ENCODE measurements around the gene NME5. TPM values are rescaled to one million over a fixed set of nuclear protein-coding genes. Genes with fewer than 3 reads are reported as not detected.

Gene NME5
- total RNA-seq, 8 experiments from 2014 or later = 1.7 to 26.2 (median 5.1) TPM; not detected in 1

Other genes starting within 250 kb of the NME5 start
- gene PKD2L2, start 250.0 kb downstream of the NME5 start, total RNA-seq = 1 to 10 TPM in 2 of 8 experiments, under 1 TPM in 6; 0.14 to 1.1 (median 0.47) TPM
- 10 to 100 TPM; 12.2 to 32.8 (median 23.9) TPM for gene FAM13B, start 106.3 kb downstream of the NME5 start, total RNA-seq
- under 1 TPM in 4 of 8 experiments, not detected in 4; 0.16 to 0.95 (median 0.54) TPM for gene WNT8A, start 55.4 kb downstream of the NME5 start, total RNA-seq
- 100 to 1,000 TPM in 1 of 8 experiments, 10 to 100 TPM in 7; 32.7 to 130 (median 43.5) TPM for gene BRD8, start 39.2 kb upstream of the NME5 start, total RNA-seq
- gene KIF20A, start 39.7 kb upstream of the NME5 start, total RNA-seq = 10 to 100 TPM in 3 of 8 experiments, 1 to 10 TPM in 4, under 1 TPM in 1; 0.46 to 44.4 (median 2.3) TPM
- gene CDC23, start 73.9 kb upstream of the NME5 start, total RNA-seq = 10 to 100 TPM; 17.7 to 40.7 (median 32.5) TPM
- under 1 TPM; 0.14 to 0.65 (median 0.50) TPM for gene GFRA3, start 135.2 kb upstream of the NME5 start, total RNA-seq
- gene CDC25C, start 192.4 kb upstream of the NME5 start, total RNA-seq = 10 to 100 TPM in 2 of 8 experiments, 1 to 10 TPM in 3, under 1 TPM in 3; 0.15 to 17.7 (median 1.3) TPM
- 10 to 100 TPM; 23.2 to 47.0 (median 29.5) TPM for gene FAM53C, start 198.8 kb upstream of the NME5 start, total RNA-seq
- gene KDM3B, start 213.3 kb upstream of the NME5 start, total RNA-seq = 10 to 100 TPM; 26.3 to 78.4 (median 56.4) TPM